ENCODE data around the gene TMEM167A.

GRCh38 chr5:83003791-83004190 lies 73.4 kb downstream of the TMEM167A start:
- no peak for TF ChIP-seq CTCF (conservative IDR thresholded peaks at IDR 0.05; ENCODE audit: low read depth, low read length)
- TF ChIP-seq POLR2A (IDR thresholded peaks at IDR 0.05; ENCODE audit: low read depth, low read length): no peak
- TF ChIP-seq MXI1 (IDR thresholded peaks at IDR 0.05; ENCODE audit: borderline replicate concordance, low read depth, low read length): no peak
- no peak for TF ChIP-seq SMC3 (IDR thresholded peaks at IDR 0.05; ENCODE audit: low read depth, low read length)
- TF ChIP-seq, protein P1, sequence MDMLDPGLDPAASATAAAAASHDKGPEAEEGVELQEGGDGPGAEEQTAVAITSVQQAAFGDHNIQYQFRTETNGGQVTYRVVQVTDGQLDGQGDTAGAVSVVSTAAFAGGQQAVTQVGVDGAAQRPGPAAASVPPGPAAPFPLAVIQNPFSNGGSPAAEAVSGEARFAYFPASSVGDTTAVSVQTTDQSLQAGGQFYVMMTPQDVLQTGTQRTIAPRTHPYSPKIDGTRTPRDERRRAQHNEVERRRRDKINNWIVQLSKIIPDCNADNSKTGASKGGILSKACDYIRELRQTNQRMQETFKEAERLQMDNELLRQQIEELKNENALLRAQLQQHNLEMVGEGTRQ (IDR thresholded peaks at IDR 0.05; ENCODE audit: low read depth, low read length): no peak

Data from IMR-90 (cell line).